SK-N-MC (cell line): Measurements from ENCODE around the gene LAMC2.

Source experiments
- DNase-seq: peaks from one replicate; pipeline ENCODE4 v3.0.0-alpha.2; 2011; ENCODE audit warnings: low read depth, low spot score
- H3K27ac ChIP-seq: fragments of 200-600 bp; sonication (generic); 2 replicates; pipeline ENCODE4 v1.5.1; 2016; ENCODE audit warnings: mixed run types
- H3K36me3 ChIP-seq: fragments of 200-600 bp; sonication (generic); 2 replicates; pipeline ENCODE4 v1.6.1; 2017; ENCODE audit warnings: antibody characterized with exemption, low read length, mixed read lengths; ENCODE audit not compliant: insufficient read depth
- H3K4me3 ChIP-seq: fragments of 200-600 bp; sonication (generic); 2 replicates; pipeline ENCODE4 v1.5.1; 2016
- H3K9ac ChIP-seq: fragments of 200-600 bp; sonication (generic); 2 replicates; pipeline ENCODE4 v1.8.0; 2017; ENCODE audit warnings: mixed run types, mixed read lengths; ENCODE audit not compliant: insufficient read length
- H3K9me3 ChIP-seq: fragments of 200-600 bp; sonication (generic); 2 replicates; pipeline ENCODE4 v1.6.1; 2017; ENCODE audit warnings: low read depth, mild to moderate bottlenecking, antibody characterized with exemption, low read length, moderate library complexity, mixed read lengths
- EZH2 ChIP-seq: fragments of 200-600 bp; sonication (generic); IDR thresholded peaks from one replicate; pipeline ENCODE4 v1.6.1; 2017; ENCODE audit warnings: antibody characterized with exemption
- FOXP2 ChIP-seq: optimal IDR thresholded peaks from 2 replicates; pipeline ENCODE3; 2011; ENCODE audit warnings: mild to moderate bottlenecking, moderate library complexity; ENCODE audit not compliant: insufficient read depth; ENCODE audit errors: extremely low read length, control extremely low read depth
- POLR2AphosphoS5 ChIP-seq: IDR thresholded peaks from 2 replicates; pipeline ENCODE4 v1.6.1; 2012; ENCODE audit warnings: mild to moderate bottlenecking, low read depth, low read length, borderline replicate concordance

The LAMC2 gene

GRCh38 chr1:183282101-183282855 lies 96.2 kb downstream of the LAMC2 start:
- DNase-seq = no peak
- no peaks in the 10 kb centered on the region for H3K9me3 ChIP-seq
- TF ChIP-seq EZH2 = no peak
- TF ChIP-seq POLR2AphosphoS5 = no peak
- TF ChIP-seq FOXP2 = no peak
- no peak overlapping the region for H3K4me3 ChIP-seq
- no peaks in the 10 kb centered on the region for H3K36me3 ChIP-seq
- no peak overlapping the region for H3K9ac ChIP-seq
- H3K27ac ChIP-seq = no peak overlapping the region

- H3K36me3 ChIP-seq = no peaks in the 10 kb centered on the region
- no peak overlapping the region for H3K4me3 ChIP-seq
- TF ChIP-seq POLR2AphosphoS5 = no peak
- TF ChIP-seq EZH2 = no peak
- TF ChIP-seq FOXP2 = no peak
- H3K27ac ChIP-seq = no peak overlapping the region
- H3K9me3 ChIP-seq = no peaks in the 10 kb centered on the region
- DNase-seq = no peak
- no peak overlapping the region for H3K9ac ChIP-seq
Measured at GRCh38 chr1:183283286-183283685, 97.2 kb downstream of the LAMC2 start.

GRCh38 chr1:183284086-183284485 lies 98.0 kb downstream of the LAMC2 start:
- H3K4me3 ChIP-seq = no peak overlapping the region
- DNase-seq = no peak
- TF ChIP-seq FOXP2 (no peak), EZH2 (no peak), POLR2AphosphoS5 (no peak)

GRCh38 chr1:183285256-183285655 lies 99.2 kb downstream of the LAMC2 start:
- DNase-seq = no peak
- Histone ChIP-seq H3K4me3 (no peak overlapping the region), H3K9me3 (no peaks in the 10 kb centered on the region), H3K9ac (no peak overlapping the region), H3K36me3 (no peaks in the 10 kb centered on the region), H3K27ac (no peak overlapping the region)
- no peak for TF ChIP-seq FOXP2
- no peak for TF ChIP-seq POLR2AphosphoS5
- TF ChIP-seq EZH2 = no peak

More at GRCh38 chr1:183284086-183284485, 98.0 kb downstream of the LAMC2 start:
- no peaks in the 10 kb centered on the region for H3K36me3 ChIP-seq
- no peaks in the 10 kb centered on the region for H3K9me3 ChIP-seq
- H3K27ac ChIP-seq = no peak overlapping the region
- H3K9ac ChIP-seq = no peak overlapping the region

- no peak overlapping the region for H3K27ac ChIP-seq
- H3K9ac ChIP-seq = no peak overlapping the region
- no peak overlapping the region for H3K4me3 ChIP-seq
- no peak for DNase-seq
- no peaks in the 10 kb centered on the region for H3K9me3 ChIP-seq
- no peaks in the 10 kb centered on the region for H3K36me3 ChIP-seq
- TF ChIP-seq FOXP2 (no peak), EZH2 (no peak), POLR2AphosphoS5 (no peak)
Measured at GRCh38 chr1:183285746-183286145, 99.7 kb downstream of the LAMC2 start.

GRCh38 chr1:183287191-183287675 lies 101.2 kb downstream of the LAMC2 start:
- DNase-seq = no peak

GRCh38 chr1:183288583-183288982 lies 102.5 kb downstream of the LAMC2 start:
- Histone ChIP-seq H3K36me3 (no peaks in the 10 kb centered on the region), H3K27ac (no peak overlapping the region), H3K9me3 (no peaks in the 10 kb centered on the region), H3K4me3 (no peak overlapping the region), H3K9ac (no peak overlapping the region)
- no peak for DNase-seq
- no peak for TF ChIP-seq POLR2AphosphoS5
- no peak for TF ChIP-seq FOXP2
- TF ChIP-seq EZH2 = no peak

More at GRCh38 chr1:183287191-183287675, 101.2 kb downstream of the LAMC2 start:
- Histone ChIP-seq H3K4me3 (no peak overlapping the region), H3K9ac (no peak overlapping the region), H3K27ac (no peak overlapping the region), H3K9me3 (no peaks in the 10 kb centered on the region), H3K36me3 (no peaks in the 10 kb centered on the region)
- TF ChIP-seq POLR2AphosphoS5 (no peak), FOXP2 (no peak), EZH2 (no peak)

- Histone ChIP-seq H3K4me3 (no peak overlapping the region), H3K36me3 (no peaks in the 10 kb centered on the region), H3K9me3 (no peaks in the 10 kb centered on the region), H3K27ac (no peak overlapping the region), H3K9ac (no peak overlapping the region)
- TF ChIP-seq POLR2AphosphoS5 (no peak), EZH2 (no peak), FOXP2 (no peak)
- DNase-seq = no peak
Measured at GRCh38 chr1:183289051-183289496, 103.0 kb downstream of the LAMC2 start.

- no peak for TF ChIP-seq FOXP2
- TF ChIP-seq POLR2AphosphoS5 = no peak
- no peak for TF ChIP-seq EZH2
- H3K9ac ChIP-seq = no peak overlapping the region
- no peaks in the 10 kb centered on the region for H3K36me3 ChIP-seq
- H3K9me3 ChIP-seq = no peaks in the 10 kb centered on the region
- DNase-seq = no peak
- H3K4me3 ChIP-seq = no peak overlapping the region
- no peak overlapping the region for H3K27ac ChIP-seq
Measured at GRCh38 chr1:183290628-183291027, 104.6 kb downstream of the LAMC2 start.
